ENCODE measurements around the gene SPARCL1.
"Not testable (repeated sequence)": the region's sequence is repeated elsewhere in the genome, so short reads cannot be mapped to it uniquely, and the experiment has no call there.

SPARCL1 gene, protein sequence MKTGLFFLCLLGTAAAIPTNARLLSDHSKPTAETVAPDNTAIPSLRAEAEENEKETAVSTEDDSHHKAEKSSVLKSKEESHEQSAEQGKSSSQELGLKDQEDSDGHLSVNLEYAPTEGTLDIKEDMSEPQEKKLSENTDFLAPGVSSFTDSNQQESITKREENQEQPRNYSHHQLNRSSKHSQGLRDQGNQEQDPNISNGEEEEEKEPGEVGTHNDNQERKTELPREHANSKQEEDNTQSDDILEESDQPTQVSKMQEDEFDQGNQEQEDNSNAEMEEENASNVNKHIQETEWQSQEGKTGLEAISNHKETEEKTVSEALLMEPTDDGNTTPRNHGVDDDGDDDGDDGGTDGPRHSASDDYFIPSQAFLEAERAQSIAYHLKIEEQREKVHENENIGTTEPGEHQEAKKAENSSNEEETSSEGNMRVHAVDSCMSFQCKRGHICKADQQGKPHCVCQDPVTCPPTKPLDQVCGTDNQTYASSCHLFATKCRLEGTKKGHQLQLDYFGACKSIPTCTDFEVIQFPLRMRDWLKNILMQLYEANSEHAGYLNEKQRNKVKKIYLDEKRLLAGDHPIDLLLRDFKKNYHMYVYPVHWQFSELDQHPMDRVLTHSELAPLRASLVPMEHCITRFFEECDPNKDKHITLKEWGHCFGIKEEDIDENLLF

DNA sequence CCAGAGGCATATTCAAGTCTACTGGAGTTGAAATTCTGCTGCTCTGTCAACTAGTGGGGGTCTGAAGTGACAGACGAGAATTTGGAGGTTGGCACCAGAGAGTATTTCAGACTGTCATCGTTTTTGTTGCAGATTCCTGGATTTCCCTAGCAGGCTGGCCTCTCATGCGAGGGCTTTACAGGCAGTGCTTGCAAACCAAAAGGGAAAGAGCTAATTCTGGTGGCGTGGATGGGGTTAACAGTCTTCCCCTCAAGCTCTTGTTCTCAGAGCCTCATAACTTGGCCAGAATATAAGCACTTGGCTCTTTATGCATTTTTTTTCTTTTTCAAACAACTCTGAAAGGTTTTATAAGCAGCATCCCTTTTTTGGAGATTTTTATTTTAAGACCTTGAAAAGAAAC, at the start of gene SPARCL1:
Gene SPARCL1 (minus strand): TSS at position 190 of the 400 bp plus-strand sequence. CDS start 29,802 bp downstream, outside the sequence.
- no peak for DNase-seq

DNA sequence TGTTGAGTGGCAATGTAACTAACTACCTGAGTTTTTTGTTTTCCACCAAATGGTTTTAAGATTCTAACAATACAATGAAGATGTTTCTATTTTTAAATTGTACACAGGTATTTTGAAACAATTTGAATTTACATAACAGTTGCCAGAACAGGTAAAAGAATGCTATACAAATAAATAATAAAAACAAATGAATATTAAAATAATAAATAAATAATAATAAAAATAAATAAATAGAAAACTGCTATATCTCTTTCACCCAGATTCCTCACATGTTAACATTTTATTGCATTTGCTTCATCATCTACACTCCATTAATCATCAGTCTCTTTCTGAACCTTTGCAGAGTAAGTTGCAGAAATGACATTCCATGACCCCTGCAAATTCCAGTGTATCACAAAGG, 46.8 kb upstream of the SPARCL1 start:
- no peak for DNase-seq

DNA sequence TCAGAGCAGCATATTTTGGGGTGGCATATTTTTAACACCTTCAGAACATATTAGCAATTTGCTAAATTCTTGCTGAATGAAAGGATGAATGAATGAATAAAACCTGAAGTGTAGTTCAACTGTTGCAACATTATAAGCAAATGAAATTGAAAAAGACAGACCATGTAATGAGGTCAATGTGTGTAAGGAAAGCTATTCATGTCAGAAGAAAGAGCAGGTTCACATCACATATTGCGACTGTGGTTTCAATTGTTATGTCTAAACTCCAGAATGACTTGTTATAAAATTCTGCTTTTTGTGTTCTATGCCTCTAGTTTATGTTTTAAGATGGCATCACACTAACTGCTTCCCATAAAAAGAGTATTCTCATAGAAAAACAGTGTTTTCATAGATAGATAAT, 46.2 kb upstream of the SPARCL1 start:
- DNase-seq = no peak

DNA sequence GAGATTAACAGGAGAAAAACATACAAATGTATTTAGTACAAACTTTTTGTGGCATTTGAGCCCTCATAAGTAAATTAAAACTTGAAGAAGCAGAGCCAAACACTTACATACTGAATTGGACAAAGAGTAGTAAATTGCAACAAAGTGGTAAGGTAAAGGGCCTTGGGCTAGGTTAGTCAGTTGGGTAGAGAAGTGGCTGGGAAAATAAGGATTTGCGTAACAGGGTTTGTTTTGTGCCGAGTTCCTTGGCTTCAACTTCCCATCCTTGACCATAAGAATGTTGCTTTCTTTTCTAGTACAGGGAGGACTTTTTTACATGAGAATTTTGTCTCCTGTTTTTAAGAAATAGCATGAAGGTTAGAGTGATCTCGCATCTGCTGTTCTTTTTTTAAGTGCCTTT, 45.8 kb upstream of the SPARCL1 start:
- DNase-seq = no peak

DNA sequence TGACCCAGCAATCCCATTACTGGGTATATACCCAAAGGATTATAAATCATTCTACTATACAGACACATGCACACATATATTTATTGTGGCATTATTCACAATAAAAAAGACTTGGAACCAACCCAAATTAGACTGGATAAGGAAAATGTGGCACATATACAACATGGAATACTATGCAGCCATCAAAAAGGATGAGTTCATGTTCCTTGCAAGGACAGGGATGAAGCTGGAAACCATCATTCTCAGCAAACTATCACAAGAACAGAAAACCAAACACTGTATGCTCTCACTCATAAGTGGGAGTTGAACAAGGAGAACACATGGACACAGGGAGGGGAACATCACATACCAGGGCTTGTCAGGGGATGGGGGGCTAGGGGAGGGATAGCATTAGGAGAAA, 45.2 kb upstream of the SPARCL1 start:
- not testable (repeated sequence) for DNase-seq

DNA sequence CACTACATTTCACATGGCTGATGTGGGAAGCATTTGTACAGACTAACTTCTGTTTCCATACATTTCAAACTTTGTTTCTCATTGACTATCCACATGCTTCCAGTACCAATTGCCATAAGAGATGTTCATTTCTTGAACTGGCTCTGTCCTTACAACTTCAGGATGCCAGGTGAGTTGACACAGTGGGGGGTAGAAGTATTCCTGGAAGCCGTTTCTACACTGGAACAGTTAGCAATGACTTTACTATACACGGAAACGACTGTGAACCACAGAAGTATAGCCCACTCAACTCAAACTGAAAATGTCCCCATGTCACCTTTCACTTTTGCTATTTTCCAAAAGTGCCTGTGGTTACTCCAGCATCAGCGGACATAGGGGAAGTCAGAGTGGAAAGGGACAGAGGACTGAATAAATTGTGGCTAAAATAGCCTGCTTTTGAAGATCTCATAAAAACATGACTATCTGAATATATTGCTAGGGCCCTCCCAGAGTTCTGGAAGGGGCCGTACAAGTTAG, 41.2 kb upstream of the SPARCL1 start:
- DNase-seq = no peak

DNA sequence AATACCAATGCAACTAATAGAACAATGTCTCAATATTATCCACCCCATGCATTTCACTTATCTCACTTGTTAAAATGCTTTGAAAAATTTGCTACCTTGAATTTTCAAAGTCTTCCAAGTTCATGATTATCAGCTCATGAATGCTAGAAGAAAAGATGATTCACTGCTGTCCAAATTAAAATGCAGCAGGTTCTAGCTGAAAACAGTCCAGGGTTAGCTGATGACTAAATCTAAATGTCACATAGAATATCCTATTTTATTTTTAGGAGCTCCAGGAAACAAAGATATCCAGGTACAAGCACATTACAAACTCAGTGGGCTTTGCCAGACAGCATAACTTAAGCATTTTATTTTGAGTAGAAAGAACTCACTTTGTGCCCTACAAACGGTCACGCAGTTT, 38.0 kb upstream of the SPARCL1 start:
- no peak for DNase-seq

DNA sequence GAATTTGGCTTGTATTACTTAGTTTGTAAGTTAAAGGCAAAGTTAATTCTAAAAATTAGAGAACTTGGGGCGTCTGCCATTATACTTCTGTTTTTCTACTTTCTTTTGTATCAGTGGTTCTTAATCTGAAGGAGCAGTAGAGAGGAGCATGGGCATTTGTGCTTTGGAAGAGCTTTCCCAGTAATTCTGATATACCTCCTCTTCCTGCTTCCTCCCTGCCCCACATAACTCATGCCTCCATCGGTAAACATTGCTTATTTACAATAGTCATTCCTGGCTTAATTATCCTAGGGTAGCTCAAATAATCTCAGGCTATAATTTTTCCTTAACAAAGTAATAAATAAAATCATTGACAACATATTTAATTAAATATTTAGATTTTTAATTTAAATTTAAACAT, 37.1 kb upstream of the SPARCL1 start:
- DNase-seq = no peak

DNA sequence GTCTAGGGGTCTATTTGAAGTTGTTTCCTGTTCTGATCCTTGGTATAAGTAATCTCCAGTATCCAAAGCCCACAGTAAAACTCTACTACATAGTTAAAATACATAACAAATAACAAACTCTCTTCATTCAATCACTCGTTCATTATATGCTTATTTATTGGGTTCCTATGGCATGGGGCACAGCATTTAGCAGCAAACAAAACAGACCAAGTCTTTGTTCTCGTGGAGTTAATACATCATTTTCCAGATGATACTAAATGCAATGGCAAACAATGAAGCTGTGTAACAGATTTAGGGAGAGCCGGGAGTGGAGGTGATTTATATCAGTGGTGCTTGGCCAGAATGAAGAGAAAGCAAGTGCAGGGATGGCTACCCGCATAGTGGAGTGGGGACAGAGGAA, 36.6 kb upstream of the SPARCL1 start:
- no peak for DNase-seq

DNA sequence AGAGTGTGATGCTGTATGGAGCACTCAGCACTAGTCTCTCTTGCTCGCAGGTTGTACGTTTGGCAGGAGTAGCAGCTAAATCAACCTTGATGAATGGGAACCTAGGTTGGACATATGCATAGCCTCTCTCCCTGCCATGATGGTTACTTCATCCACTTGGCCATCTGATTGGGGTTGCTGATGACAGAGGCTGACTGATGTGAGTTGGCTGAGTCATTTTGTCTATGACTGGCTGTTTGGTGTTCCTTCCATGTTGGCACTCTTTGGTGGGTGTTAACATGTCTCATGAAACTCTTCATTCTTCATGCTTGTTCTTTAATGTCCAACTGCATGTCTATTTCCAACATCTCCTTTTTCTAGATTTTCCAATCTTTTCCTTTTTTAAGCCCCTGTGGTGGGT, 31.6 kb upstream of the SPARCL1 start:
- DNase-seq = no peak

DNA sequence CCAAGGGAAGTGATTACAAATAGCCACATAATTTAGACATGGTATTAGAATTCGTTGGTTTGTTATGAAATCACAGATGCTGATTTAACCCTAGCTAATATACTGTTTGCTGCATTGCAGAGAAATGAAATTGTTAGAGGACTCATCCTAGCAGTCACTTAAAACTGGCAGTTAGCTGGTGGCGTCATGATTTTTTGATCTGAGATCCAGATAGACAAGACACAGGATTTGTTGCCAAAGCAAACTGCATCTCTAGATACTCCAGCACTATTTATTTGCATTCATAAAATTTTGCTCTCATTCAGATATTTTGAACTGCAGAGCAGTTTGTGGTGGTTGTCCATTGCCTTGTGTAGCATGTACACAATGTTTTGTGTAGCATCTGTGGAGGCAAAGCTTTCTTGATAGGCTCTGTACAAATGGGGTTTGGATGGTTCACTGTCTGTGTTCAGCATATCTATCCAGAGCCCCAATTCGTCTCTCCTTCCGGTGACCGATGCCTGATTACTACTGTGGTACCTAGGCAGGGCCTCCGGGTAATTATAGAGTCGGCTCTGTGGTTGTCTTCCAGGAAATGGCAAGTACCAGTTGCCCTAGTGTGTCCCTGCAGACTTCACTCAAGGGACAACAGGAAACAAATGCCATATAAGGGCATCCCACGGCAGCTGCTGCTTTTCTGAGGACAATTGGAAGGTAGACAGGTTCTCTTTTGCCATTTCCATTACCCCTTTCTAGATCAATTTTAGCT, 30.1 kb upstream of the SPARCL1 start:
- DNase-seq = no peak

DNA sequence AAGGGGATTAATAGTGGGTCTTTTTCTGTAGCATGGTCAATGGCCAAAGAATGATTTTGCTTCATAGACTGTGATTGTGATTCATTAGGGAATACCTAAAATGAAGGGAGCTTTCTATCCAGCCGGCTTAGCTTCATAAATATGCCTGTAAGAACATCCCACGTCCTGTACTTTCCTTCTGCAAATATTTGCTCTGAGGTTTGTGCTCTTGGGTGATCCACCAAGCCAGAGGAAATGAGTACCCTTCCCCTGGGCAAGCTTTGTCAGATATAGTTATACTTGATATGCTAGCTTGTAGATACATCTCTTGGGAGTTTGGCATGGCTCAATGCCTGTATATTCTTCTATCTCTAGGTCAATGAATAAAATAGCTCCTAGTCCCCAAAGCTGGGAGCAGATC, 28.2 kb upstream of the SPARCL1 start:
- no peak for DNase-seq

DNA sequence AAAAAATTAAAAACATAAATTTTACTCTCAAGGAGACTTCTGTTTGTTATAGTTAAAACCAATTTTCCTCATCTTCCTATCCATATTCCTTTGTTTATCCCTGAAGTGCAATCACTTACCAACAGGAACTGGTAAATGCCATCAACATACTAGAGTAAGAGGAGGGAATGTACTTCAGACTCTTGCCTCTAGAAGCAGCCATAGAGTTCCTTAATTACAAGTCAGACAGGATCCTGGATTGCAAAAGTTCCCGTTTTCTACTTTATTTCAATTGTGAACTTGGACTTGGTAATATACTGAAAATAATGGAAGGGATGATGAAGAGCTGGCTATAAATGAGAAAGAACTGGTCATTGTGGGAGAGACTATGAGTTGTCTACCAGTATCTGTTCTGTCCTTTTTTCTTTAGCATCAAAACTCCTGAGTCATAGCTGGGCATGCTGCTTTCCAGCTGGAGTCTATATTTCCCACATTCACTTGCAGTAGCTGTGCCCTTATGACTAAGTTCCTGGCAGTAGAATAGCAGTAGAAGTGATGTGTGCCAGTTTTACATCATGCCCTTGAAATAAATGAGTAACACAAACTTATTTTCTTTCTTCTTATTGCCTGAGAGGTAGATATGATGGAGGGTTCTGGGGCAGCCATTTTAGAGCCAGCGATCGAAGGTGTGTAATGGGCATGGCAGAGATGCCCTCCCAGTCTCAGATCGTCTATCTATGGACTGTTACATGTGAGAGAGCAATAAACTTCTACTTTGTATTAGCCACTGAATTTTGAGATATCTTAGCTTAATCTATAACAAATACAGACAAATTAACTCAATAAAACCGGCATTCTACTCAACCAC, 26.8 kb upstream of the SPARCL1 start:
- DNase-seq = no peak

DNA sequence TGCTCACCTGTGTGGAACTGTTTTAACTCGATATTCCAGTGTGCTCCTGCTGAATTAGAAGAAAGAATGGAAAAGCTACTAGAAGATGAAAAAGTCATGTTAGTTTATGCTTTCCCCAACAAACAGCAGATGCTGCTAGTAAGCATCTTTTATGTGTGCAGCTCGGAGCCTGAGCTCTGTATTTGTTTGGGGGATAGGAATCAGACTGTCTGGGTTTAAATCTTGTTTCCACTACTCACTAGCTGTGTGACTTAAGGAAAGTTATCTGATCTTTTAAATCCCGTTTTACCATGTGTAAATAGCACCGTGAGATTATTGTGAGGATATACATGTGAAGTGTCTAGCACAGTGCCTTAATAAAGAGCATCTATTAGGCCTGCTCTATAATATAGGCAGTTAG, 24.0 kb upstream of the SPARCL1 start:
- DNase-seq = no peak

DNA sequence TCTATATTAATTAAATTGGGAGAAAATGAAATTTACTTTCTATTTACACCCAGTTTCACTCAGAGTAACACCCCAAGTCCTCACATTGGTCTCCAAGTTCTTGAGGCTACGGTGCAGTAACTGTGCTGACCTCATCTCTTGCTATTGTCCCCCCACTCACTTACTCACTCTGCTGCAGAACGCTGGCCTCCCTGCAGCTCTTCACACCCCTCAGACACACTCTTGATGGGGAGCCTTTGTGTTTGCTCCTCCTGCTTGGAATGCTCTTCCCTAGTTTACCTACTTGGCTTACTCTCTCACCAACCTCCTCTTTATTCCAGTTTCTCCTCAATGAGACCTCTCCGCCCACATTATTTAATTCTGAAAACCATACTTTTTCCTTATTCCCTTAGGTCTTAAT, 22.2 kb upstream of the SPARCL1 start:
- DNase-seq = no peak

DNA sequence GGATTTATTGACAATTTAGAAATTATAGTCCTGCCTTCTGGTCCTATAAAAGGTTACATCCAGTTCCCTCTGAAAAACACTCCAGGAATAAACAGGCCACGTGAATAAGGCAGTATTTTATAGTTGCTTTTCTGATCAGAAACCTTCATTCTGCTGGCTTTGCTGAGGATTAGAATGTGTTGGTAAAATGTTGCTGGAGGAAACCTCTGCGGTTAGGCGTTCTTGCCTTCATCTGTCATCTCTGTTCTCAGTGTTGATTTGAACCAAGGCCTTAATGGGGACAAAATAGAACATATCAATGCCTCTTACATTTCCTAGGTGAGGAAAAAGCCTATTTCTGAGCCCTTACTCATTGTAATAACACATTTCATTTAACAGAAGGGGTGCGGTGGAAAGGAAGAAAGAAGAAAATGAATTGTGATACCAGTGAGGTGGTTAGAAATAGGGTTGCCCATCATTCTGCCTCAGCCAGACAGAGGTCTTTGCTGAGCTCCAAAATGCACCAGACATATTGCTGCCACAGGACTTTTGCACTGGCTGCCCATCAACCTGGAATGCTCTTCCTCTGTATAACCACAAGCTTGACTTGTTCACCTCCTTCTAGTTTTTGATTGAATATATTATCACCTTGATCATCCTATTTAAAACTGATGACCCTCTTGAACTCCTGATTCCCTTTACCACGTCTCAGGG, 18.0 kb upstream of the SPARCL1 start:
- no peak for DNase-seq

DNA sequence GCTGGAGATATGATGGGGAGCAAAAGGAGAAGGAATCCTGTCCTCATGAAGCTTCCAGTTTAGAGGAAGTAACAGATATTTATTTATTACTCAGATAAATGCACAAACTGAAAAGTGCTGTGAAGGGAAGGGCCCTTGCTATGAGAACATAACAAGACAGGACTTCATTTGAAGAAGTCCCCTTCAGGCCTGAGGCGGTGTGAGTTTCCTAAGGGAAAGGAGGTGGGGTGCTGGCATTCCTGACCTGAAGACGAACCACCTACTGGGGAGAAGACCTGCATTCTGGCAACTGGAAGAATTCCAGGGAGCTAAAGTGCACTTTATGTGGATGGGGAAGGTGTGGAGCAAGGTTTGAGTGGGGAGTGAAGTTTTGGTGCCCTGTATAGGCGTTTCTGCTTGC, 15.9 kb upstream of the SPARCL1 start:
- DNase-seq = no peak

DNA sequence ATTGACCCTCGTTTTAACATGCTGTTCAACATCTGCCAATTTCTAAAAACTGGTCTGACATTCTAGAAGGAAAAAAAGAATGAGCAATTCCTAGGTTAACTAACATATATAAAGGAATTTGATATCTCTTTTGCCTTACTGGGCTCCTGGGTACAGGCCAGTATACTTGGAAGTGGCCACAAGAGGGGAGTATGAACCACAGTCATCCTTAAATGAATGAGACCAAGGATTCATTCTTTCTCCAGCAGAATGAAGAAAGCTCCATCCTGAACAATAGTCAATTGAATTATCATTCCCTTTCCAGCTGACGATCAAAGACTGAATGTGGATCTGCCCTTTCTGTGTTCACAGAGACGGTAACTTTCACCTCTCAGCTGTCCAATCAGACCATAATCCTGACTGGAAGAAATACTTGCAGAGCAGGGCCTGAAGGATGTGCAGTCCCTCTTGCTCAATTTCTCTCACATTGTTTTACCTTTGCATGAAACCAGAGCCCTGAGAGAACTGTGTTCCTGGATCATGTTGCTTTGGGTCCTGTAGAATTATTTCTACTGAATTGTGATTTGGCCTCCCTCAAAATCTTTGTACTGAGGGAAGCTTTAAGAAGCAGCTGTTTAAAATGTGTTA, 14.8 kb upstream of the SPARCL1 start:
- no peak for DNase-seq

DNA sequence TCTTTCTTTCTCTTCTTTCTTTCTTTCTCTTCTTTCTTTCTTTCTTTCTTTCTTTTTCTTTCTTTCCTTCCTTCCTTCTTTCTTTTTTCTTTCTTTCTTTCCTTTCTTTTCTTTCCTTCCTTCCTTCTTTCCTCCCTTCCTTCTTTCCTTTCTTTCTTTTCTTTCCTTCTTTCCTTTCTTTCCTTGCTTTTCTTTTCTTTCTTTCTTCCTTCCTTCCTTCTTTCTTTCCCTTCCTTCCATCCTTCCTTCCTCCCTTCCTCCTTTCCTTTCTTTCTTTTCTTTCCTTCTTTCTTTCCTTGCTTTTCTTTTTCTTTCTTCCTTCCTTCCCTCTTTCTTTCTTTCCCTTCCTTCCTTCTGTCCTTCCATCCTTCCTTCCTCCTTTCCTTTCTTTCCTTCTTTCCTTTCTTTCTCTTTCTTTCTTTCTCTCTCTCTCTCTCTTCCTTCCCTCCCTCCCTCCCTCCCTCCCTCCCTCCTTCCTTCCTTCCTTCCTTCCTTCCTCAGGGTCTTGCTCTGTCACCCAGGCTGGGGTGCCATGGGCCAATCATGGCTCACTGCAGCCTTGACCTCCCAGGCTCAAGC, 13.6 kb upstream of the SPARCL1 start:
- DNase-seq = no peak

DNA sequence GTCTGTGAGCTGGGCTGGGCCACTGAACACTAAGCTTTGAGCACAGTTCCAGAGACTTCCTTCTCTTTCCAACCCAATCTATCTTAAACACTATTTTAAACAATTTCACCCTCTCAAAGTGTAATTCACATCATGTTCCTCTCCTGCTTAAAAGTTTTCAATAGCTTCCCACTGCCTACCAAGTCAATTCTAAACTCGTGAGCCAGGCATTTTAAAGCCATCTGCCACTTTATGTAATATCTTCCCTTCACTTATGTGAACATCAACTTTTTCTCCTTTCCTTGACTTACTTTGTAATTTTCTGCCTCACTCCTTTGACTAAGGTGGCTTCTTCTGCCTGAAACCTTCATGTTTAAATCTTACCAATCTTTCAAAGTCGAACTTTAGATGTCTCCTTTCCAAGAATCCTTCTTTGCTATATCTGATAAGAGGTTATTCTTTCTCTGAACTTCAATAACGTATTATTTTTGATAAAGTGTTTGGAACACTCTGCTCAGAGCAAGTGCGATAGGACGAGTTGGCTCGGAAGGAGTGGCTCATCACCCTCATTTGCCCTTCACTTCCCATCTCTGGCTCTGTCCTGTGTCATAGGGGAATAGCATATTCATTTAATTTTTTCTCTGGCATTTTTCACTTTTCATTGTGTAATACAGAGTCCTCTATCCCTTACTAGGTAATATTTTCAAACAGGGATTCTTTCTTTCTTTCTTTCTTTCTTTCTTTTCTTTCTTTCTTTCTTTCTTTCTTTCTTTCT, 13.0 kb upstream of the SPARCL1 start:
- DNase-seq = no peak

Measured in activated T-cell treated with anti-CD3 and anti-CD28 coated beads, Interleukin-2, amount 50 U/mL, for 1 hour (primary cell).